Epidermal melanocyte (primary cell): Measurements from ENCODE around the gene PRKCZ.

Experiments used
- DNase-seq: peaks from one replicate; pipeline ENCODE4 v3.0.0; 2011; ENCODE audit warnings: low spot score; ENCODE audit not compliant: insufficient read length

PRKCZ gene

DNA sequence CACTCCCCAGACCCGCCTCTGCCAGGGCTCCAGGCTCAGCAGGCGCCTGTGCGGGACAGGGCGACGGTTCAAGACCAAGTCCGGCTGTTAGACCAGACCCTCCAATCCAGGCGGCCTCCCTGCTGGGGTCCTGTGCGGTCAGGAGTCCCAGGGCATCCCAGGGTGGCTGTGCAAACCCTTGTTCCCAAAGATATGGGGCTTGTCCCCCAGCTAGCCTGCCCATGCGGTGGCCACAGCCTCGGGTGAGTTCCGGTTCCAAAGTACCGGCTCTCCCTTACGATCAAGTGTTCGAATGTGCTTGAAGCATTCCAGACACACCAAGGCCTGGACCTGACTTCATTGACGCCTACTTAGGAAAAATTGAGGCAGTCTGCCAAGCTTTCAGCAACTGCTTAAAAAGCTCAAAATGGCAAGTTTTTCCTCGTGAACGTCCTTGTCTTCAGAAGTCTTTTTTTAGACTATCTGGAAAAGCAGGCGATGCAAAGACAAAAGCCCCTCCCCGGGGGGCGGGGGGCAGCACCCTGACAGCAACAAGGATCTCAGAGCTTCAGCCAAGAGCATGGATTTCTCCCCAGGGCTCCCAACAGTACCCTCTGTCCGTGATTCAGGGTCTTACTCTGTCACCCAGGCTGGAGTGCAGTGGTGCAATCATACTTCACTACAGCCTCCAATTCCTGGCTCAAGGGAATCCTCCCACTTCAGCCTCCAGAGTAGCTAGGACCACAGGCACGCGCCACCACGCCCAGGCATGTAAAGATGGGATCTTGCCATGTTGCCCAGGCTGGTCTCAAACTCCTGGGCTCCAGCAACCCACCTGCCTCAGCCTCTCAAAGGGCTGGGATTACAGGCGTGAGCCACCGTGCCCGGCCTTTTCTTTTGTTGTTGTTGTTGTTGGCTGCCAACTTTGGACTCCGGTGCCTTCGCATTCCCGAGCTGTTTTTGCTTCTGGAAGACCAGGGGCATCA, 142.1 kb downstream of the PRKCZ start:
- DNase-seq, result no peak

DNA sequence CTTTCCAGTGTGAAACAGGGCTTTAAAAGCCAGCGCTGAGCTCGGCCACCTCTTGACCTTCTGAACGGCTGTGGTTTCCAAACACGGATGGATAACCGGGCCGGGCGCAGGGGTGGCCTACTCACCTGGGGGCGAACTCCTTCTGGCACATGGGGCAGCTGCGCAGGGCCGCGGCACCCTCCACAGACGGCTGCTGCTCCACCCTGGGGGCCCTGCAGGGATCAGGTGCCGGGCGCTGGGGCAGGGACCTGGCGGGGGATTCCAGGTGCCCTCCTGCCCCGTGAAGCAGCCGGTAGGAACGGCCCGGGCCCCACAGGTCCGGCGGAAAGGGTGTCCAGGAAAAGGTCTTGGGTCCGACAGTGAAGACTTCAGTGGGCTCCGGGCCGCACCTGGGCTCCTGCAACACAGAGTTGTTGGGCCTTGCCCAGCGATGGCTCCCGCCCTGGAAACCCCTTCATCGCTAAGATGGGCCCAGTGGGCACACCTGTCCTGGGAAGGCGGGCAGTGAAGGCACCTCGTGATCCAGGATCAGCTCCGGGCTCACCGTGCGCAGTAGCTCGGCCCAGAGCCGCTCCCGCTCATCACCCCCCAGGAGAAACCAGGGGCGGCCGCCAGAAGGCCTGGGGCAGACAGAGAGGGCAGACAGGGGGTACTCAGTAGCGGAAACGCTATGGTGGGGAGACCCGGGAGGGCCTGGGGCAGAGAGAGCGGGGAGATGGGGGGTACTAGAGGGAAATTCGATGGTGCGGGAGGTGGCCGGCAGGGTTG, 143.5 kb downstream of the PRKCZ start:
- DNase-seq, result no peak

DNA sequence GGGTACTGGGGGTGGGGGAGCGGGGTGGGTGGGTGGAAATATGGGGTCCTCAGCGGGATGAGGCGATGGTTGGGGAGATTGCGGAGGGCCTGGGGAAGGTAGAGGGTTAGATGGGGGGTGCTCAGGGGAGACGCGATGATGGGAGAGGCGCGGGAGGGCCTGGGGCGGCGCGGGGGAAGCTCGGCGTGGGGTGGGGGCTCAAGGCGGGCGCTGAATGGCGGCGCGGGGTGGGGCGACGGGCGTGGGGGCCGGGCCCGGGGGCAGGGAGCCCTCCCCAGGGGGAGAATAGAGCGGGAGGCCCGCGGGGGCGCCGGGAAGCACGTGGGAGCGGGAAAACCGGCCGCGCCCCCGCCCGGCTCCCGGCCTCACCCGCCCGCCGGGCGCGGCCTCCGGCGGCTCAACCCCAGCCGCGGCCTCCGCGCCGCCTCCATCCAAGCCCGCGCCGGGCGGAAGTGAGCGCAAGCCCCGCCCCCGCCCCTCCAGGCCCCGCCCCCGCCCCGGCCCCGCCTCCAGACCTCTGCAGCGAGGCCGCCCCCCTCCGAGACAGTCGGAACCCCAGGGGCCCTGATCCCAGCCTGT, 144.2 kb downstream of the PRKCZ start, which contains the start of gene FAAP20:
FAAP20 (minus strand) TSS at position 454 of the 579 bp plus-strand sequence; CDS start at position 431, 23 bp downstream.
- DNase-seq, result peak; percentile 80

DNA sequence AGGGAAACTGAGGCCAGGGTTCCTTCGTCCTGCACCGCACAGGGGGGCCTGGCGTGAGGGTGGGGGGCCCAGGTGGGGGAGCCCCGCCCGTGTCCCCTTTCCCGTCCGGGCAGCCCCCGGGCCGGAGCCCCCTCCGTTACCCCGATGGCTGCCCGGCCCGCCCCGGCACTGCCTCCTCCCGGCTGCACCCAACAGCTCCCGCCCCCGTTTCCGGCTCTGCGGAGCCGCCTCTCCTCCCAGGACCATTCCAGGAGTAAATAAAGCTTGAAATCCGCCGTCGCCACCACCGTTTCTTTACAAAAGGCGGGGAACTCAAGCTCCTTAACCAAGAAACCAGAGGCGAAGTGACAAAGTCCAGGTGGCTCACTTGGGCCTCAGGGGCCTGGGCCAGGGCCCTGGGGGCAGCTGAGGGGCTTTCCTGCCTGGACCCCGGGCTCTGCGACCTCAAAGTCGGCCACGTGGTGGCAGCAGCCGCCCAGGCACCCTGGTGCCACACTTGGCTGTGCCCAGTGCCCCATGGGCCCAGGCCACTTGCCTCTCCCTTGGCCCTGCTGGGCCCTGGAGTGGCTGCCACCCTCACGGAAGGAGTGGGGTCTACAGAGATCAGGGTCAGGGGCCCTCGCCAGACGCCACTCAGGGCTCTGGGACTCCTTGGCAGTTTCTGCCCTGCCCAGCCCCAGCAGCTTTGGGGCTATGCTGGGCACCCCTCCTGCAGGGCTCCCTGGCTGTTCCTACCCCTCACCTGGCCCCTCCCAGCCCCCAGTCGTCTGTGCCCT, 144.9 kb downstream of the PRKCZ start:
- DNase-seq, result peak; percentile 97

DNA sequence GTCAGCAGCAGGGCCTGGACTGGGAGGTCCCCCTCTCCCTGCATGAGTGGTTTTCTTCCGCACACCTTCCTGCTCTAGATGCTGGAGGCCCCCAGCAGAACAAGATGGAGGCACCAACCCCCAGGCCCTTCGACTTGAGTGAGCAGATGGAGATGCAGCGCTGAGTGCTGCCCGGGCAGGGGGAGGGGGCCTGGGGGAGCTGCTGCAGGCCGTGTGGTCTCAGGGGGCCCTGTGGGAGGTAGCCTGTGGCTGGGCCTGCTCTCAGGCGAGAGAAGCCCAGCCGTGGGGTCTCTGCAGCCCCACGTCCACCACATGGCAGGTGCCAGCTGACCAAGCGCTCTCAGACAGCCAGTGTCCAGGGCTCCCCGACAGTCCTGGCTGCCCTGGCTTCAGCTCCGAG, 145.6 kb downstream of the PRKCZ start:
- no peak for DNase-seq

DNA sequence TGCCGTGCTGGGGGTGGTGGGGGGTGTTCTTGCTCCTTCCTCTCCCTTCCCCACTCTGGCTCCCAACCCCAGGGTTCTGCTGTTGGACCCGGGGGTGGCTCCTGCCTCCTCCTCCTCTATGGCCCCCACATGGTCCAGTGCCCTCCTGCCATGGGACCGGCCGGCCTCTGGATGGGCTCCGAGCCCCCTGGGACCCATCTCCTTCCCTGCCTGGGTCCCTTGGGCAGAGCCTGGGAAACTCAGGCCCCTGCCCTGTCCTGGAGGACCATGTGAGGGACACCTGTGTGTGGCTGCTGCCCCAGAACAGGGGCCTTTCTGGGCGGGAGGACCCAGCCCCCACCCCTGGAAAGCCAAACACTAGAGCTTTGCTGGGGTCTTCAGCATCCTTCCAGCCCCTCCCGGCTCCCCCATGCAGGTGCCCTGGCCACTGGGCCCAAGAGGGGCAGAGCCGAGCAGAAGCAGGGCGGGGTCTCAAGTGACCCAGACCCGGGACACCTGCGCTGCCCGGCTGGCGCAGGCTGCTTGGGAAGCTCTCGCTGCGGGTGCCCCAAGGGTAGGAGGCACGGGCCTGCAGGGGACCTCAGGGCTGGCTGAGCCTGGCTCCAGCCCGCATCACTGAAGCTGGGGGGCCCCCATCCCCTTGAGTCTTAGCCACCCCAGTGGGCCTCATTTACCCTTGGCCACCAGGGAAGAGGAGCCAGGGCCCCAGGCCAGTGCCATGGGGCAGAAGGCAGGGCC, 146.9 kb downstream of the PRKCZ start:
- DNase-seq, result no peak

DNA sequence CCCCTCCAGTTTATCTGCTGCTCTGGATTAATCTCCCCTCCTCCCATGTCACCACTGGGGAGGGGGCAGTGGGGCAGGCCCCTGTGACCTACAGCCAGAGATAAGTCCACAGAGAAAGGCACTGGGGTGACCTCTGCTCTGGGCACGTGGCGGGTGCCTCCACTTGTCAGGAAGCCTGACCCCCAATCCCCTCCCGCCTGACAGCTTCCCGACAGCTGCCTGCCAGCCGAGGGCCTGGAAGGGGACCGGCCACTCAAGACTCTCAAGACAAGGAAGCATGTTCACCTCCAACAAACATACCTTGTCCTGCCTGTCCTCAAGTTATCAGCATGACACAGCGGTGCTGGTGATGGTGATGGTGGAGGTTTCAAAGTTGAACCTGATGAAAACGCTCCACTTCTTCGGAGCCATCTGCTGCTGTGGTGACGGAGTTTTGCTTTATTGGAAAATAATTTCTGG, 147.5 kb downstream of the PRKCZ start:
- DNase-seq, result no peak

DNA sequence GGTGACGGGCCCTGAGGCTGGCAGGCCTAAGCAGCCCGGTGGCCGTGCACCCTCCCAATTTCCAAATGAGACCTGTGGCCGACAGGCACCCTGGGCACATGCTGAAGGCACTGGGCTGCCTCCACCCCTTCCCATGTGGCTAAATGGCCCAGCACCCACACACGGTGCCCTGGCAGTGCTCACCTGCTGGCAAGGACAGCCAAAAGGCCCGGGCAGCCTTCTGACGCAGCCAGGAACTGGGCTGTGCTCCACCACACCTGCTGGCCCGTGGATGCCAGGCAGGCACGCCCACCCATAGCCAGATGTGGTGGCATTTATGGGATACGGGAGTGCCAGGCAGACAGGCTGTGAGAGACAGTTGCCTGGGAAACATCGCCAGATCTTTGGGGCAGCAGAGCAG, 148.4 kb downstream of the PRKCZ start:
- DNase-seq, result no peak

DNA sequence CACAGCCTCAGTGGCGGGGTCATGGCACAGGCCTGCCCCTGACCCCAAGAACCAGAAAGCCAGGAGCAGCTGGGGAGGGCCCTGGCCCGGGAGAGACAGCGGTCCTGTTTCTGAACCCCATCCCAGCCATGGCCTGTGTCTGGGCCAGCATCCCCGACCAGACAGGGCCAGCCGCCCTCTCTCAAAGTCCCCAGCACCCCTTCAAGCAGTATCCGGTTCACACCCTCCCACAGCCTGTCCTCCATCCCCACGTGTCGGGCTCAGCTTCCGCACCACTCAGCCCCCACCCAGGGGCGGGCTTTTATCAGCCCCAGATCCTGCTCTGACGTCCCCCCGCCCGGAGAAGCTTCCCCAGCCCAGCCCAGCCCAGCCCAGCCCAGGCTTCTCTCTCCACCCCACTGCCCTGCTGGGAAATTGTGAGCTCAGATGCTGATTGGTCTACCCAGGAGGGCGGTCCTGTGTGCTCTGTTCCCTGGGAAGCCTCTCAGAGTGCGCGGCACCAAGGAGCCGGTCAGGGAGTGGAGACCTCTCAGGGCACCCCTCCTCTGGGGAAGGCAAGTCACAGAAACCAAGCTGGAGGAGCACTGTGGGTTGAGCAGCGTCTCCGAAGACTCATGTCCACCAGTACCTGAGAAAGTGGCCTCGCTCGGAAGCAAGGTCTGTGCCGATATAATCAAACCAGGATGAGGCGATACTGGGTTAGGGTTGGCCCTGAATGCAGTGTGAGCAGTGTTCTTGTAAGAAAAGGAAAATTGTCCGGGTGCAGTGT, 149.0 kb downstream of the PRKCZ start:
- peak; percentile 99 for DNase-seq

DNA sequence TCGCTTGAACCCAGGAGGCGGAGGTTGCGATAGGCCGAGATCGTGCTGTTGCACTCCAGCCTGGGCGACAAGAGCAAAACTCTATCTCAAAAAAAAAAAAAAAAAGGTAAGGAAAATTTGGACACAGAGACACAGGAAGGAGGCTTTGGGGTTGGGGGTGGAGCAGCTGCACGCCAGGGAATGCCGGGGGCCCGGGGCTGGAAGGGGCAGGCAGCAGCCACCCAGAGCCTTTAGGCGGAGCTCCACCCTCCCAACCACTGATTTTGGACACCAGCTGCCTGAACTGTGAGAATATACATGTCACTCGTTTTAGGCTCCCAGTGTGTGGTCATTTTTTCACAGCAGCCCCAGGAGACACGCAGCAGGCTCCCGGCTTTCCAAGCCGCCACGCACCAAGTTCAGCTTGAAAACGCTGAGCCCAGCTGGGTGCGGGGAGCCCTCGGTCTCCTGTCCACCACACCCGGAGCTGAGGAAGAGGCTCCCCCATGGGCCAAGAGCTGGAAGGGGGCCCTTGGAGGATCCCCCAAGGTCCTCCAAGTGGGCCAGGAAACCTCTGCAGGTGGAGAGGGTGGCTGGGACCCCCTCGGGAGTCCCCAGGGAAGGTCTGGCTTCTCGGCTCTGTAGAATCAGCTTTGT, 150.2 kb downstream of the PRKCZ start:
- no peak for DNase-seq

DNA sequence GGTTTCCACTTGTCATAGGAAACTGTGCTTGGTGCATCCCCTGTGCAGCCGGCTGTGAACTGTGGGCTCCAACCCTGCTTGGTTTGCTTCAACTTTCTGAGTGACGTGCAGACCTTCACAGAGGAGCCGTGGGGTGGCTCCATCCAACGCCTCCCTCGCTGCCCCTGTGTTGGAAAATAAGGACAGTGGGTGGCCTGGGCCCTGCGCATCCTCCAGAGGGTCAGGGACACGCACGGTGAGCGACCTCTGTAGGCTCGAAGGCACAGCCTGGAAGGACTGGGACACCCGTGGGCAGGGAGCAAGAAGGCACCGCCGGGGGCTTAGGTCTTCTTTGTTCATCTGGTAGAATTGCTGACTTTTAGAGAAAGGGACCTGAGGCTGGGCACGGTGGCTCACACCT, 150.9 kb downstream of the PRKCZ start:
- DNase-seq, result no peak

DNA sequence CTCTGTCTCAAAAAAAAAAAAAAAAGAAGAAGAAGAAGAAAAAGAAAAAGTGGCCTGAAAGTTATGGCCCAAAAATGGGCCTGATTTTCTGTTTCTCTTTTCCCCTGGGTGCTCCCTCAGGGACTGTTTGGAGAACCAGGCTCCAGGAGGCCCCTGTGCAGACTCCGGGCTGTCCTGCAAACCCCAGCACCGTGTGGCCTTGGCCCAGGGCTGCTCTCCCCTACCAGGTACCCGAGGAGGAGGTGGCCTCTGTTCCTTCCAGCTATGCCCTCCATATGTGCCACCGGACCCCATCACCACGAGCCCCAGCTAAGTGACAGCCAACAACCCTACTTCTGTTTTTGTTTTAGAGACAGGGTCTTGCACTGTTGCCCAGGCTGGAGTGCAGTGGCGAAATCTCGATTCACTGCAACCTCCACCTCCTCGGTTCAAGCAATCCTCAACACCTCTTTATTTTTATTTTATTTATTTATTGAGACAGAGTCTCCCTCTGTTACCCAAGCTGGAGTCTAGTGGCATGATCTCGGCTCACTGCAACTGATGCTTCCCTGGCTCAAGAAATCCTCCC, 151.9 kb downstream of the PRKCZ start:
- DNase-seq, result no peak

DNA sequence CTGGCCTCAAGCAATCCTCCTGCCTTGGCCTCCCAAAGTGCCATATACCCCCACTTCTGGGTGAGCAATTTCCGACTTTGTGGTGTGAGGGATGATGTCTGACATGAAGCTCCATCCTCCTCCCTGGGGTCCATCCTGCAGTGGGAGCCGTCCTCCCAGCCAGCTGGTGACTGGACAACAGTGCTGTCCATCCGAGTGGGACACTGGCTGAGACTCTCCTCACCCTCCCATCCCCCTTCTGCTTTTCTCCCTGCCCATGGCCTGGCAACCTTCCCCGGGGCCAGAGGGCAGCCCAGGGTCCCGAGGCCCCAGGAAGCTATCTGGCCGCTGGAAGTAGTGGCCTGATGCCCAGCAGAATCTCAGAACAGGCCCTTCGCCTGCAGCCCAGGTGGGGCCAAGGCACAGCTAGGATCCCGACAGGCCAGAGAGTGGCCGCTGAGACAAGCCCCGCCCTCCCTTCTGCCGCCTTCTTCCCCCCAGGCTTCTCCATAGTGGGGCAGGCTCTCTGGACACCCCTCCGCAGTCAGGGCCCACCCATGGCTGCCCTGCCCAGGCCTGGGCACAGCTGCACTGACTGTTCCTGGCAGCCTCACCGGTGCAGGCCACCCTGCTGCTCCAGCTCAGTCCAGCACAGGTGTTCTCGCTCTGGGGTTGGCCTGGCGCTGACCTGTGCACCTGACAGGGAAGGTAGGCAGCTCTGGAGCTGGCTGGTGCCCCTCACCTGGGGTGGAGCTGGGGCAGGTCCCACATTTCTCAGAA, 152.8 kb downstream of the PRKCZ start:
- DNase-seq, result no peak

DNA sequence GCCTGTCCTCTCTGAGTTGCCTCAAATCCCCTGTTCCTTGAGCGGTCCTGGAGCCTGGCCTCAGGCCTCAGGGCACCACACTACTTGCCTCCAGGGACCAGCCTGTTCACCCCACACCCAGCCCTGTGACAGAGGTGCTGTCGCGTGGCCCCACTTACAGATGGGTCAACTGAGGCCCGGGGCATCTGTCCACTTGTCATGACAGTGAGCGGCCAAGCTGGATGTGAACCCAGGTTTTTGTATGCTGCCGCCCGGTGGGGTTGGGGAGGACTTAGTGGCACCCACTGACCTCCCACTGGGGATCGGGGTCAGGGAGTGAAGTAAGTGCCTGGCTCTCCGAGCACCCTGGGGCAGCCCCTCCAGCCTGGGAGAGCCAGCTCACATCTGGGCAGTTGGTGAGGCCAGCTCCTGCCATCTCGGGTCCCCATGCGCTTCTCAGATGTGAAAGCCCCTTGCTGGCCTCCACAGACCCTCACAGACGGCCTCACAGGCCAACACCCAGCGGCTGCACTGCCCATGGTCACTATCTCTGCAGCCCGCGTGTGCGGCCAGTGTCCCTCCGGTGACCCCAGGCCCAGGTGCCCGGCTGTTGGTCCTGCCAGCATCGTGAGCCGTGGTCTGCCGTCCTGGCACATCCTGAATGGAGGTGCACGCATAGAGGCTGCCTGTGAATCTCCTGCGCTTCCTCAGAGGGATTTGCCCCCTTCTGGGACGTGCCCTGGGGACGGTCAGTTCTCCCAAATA, 153.6 kb downstream of the PRKCZ start:
- DNase-seq, result no peak

DNA sequence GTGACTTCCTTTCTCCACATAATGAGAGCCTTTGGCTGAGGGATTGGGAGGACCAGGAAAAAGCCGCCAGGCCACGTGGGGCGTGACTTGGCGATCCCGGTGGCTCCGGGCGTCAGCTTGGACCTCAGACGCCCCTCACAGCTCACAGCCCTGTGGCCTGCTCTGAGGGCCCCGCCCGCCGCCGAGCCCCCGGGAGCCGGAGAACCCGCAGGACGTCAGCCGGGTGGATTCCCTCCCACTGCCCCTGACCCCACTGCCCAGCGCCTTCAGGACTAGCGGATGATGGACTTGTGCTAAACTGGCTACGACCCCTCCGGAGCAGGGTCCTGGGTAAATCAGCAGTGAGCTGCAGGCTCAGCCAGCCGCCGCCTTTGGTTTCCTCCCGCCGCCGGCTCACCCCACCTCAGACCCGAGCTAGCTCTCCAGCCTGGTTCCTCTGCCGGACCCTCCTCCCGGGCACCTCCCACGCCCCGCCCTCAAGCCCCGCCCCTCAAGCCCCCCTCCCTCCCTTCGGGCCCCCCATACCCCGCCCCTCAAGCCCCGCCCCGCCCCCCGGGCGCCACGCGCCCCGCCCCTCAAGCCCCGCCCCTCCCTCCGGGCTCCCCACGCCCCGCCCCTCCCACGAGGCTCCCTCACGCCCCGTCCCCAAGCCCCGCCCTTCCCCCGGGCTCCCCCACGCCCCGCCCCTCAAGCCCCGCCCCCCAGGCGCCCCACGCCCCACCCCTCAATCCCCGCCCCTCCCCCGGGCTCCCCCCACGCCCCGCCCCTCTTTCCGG, 154.4 kb downstream of the PRKCZ start:
- peak; percentile 89 for DNase-seq

DNA sequence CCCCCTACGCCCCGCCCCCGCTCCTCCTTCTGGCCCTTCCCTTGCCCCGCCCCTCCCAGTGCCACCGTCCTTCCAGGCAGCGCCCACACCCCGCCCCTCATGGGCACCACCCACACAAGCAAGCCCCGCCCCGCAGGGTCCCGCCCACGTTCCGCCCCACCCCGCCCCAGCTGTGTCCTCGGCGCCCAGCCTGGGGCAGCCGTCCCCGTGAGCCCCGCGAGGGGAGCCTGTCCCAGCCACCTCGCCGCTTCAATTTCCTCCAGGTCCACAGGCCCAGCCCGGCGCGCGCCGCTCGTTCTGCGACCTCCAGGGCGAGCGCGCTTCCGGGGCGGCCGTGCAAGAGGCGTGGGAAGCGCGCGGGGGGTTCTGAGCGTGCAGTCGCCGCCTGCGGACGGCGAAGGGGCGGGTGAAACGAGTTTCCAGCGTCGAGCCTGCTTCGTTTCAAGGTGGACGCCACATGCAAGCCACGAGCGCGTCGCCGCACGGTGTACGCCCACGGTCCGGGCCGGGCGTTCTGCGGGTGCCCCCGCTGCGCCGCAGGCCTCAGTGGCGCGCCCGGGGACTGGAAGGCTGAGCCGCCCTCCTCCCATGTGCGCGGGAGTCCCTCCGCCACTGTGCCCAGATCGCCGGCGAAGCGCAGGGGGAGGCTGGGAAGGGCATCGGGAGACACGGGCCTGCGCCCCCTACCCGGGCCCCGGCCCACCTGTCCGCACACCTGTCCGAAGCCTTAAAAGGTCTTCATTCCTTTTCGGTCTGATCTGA, 155.2 kb downstream of the PRKCZ start:
- DNase-seq, result peak; percentile 90
